Right lung (tissue), 5 donors: ENCODE results near the gene C6orf120. TPM values are rescaled to one million over a fixed set of nuclear protein-coding genes. Genes with fewer than 3 reads are reported as not detected.
"Not testable (repeated sequence)": the region's sequence is repeated elsewhere in the genome, so short reads cannot be mapped to it uniquely, and the experiment has no call there.

ENCODE experiments used
- DNase-seq, 2 donors: peaks; one replicate each; pipeline ENCODE4 v3.0.0-alpha.2; 2013
- polyA plus RNA-seq, 5 donors: library from polyadenylated mRNA; unstranded; fragments of 120-200 nt; gene quantifications; one replicate each; pipeline versions ENCODE4 v1.2.1 to v1.2.3, GENCODE V29; 2013; ENCODE audit warnings: inconsistent platforms in 1 of 5, low replicate concordance in 1 of 5; ENCODE audit not compliant: insufficient read length in 5 of 5, insufficient read depth in 1 of 5

C6orf120 gene
- polyA plus RNA-seq, 5 donors = 23.9 to 33.4 (median 27.4) TPM

GRCh38 chr6:169671563-169671962 is 30.4 kb upstream of the C6orf120 start:
- no peak for DNase-seq

- no peak for DNase-seq
These were observed 26.9 kb upstream of the C6orf120 start for GRCh38 chr6:169675011-169675410.

DNA sequence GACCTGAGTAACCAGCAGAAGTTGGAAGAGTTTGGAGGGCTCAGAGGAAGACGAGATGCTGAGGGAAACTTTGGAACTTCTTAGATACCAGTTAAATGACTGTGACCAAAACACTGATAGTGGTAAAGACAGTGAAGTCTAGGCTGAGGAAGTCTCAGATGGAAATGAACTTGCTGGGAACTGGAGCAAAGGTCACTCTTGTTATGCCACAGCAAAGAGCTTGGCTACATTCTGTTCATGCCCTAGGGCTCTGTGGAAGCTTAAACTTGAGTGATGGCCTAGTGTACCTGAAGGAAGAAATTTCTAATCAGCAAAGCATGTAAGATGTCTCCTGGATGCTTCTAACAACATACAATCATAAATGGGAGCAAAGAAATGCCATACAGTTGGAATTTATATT is 24.8 kb upstream of the C6orf120 start:
- DNase-seq = no peak

GRCh38 chr6:169678342-169678741 is 23.6 kb upstream of the C6orf120 start:
- no peak for DNase-seq

GRCh38 chr6:169684056-169684455 is 17.9 kb upstream of the C6orf120 start:
- DNase-seq = no peak

- no peak for DNase-seq
These were observed 16.1 kb upstream of the C6orf120 start for GRCh38 chr6:169685860-169686259.

DNA sequence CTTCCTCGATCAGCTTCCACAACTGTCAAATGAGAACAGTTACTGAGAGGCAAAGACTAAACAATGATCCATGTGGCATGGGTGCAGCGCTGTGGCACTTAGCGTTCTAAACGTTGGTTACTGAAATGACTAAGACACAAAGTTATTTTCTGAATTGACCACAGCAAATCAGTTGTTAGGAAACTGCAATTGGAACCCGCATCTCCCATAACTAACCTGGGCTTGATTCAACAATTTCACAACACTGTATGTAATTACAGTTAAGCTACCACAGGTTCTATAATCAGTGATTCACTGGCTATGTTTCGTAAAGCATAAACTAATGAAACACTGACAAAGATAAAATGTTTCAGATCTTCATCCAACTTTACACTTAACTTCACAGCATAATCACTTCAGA is 12.6 kb upstream of the C6orf120 start:
- no peak for DNase-seq

GRCh38 chr6:169691260-169691659 is 10.7 kb upstream of the C6orf120 start:
- DNase-seq = no peak

- DNase-seq = no peak
These were observed 9.4 kb upstream of the C6orf120 start for GRCh38 chr6:169692516-169692915.

- DNase-seq = no peak
These were observed 6.8 kb upstream of the C6orf120 start for GRCh38 chr6:169695131-169695530.

- not testable (repeated sequence) for DNase-seq
These were observed 4.8 kb upstream of the C6orf120 start for GRCh38 chr6:169697115-169697514.

GRCh38 chr6:169700296-169700695 is 1.6 kb upstream of the C6orf120 start:
- no peak for DNase-seq

DNA sequence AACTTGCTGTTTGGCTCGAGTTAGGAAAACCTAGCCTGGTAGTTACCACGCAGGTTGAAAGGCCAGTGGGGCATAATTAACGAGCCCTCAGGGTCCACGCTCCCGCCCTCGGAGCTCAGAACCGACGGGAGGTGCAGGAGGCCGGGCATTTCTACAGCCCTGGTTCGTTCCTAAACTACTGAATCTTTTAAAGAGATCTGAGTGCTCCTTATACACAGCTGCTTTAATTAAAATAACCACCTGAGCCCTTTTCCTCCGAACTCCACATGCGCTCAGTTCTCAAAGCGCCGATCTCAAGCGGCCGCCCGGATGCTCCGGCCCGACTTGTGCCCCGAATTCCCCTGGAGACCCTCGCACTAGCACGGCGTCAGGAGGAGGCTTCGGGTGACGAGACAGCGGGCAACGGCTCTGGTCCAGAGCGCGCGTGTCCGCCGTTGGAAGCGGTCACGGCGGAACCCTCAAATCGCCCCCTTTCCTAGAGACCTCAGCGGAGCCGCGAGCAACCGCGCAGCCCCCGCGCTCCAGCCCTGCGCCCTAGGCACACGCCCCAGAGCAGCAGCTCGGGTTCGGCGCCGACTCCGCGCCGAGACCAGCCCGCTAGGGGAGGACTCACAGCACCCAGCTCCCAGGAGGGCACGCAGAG is 494 bp upstream of the C6orf120 start:
- DNase-seq = no peak

DNA sequence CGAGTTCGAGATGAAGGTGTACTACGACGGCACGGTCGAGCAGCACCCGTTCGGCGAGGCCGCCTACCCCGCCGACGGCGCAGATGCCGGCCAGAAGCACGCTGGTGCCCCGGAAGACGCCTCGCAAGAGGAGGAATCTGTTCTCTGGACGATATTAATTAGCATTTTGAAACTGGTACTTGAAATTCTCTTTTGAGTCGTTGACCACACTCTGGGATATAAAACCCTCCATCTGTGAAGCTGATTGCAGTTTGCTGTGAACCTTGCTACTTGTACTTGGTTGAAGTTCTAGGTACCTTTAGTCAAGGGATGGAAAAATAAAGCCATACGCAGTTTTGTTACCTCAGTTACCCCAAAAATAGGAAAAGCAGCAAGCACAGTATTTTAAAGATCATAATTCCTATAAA is 917 bp downstream of the C6orf120 start:
- no peak for DNase-seq

- DNase-seq = no peak
These were observed 5.8 kb downstream of the C6orf120 start for GRCh38 chr6:169707772-169708171.

DNA sequence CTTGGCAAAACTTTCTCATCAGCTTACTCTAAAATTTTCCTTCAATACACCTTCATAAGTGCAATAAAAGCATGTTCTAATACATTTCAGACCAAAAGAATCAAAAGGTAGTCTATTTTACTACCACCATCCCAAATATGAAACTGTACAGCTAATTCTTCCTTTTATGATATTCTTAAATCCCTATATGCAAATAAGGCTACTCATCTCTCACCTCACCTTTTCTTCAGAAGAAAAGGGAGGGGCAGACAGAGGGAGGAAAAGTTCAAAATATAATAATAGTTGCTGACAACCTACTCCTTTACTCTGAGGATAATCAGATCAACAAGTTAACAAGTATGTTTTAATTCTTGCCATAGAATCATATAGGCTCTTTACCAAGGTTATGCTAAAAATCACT is 7.4 kb downstream of the C6orf120 start:
- no peak for DNase-seq

DNA sequence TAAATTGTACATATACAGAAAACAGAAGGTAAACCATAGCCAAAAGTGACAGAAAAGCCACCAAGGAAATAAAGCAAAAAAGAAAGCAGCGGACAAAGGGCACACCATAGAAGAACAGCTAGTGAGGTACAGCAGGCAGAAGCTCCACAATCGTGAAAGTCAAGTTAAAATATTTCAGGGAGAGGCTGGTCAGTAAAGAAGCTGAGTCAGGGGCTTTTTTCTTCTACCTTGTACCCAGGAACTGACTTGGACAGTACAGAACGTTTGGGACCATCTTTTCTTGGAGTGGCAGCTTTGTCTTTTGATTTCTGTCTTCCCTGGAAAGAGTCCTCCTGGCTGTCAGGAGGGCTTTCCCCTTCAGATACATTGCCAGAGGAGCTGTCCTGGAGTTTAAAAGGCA is 8.1 kb downstream of the C6orf120 start:
- DNase-seq = no peak

GRCh38 chr6:169714178-169714577 is 12.3 kb downstream of the C6orf120 start:
- no peak for DNase-seq

DNA sequence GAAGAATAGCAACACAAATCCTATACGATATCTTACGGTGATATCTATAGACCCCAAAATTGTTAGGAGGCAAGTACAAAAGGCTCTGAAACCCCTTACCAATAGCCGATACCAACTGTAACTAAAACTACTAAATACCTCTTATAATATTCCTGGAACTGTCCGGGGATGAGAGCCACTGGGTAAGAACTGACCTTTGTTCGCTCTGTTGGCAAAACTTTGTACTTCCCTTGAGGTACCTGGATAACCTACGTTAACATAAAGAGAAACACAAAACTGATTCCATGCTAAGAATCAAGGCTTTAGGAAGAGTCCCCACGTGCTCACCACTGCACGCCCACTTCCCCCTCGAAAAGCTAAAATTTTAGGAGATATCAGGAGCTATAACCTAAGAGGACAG is 12.7 kb downstream of the C6orf120 start:
- no peak for DNase-seq

DNA sequence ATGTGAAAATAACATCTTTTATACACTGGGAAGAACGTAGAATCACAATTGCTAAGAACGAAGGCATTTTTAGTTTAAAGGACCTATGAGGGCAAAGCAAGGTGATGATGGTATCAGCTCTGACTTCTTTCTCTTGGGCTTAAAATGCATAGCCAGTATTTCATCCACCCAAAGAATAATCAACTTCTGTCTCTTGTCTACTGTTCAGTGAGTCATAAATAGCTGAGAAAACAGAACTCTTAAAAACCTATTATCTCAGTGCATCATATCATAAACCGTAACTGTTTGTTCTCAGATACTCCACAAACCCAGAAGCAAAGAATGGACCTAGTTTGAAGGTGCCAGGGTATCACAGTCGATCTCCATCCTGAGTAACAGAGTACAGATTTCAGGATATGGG is 17.2 kb downstream of the C6orf120 start:
- no peak for DNase-seq

GRCh38 chr6:169720207-169720855 is 18.4 kb downstream of the C6orf120 start:
- DNase-seq = no peak

DNA sequence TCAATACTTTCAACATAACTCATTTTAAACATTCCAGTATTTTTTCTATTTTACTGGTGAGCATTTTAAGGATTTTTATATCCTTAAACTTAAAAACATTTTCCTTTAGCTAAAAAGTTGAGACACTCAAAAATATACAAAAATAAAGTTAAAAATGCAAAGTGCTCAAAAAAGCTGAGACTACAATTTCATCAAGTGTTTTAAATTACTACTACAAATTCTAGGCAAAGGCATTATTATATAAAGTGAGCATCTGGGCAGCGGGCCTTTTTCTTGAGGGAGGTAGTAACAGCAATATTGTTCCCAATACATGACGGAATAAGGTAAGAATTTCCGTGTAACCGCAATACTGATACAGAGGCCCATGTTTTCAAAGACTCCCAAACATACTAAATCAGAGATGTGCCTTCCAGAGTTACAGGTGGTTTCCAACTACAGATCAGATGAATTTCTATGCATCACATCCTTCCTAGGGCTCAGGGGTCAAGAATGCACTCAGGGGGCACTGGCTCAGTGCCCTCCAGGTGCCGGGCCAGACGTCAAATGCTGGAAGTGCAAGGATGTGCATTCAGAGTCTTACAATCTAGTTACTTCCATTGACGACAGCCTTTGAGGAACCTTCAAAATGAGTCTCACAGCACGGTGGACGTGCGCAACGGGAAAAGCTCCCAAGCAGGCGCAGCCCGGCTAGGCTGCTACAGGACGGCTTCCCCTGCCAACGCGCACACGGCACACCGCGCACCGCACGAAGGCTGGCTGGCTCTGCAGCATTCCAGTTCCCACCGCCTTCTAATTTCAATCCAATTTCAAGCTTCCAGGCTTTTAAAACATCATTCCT is 20.7 kb downstream of the C6orf120 start:
- peak; percentile 29 to 42 for DNase-seq
